DOHH2 (cell line): ENCODE results near the gene LRRC23.

Source experiments
- CTCF ChIP-seq: fragments of 200-600 bp; sonication (generic); IDR thresholded peaks from one replicate; pipeline ENCODE4 v1.5.1; 2014; ENCODE audit warnings: antibody characterized with exemption, mild to moderate bottlenecking, low read depth, low read length; ENCODE audit not compliant: poor library complexity, severe bottlenecking
- EZH2phosphoT487 ChIP-seq: fragments of 200-600 bp; sonication (generic); IDR thresholded peaks from 2 replicates; pipeline ENCODE4 v1.6.1; 2017; ENCODE audit warnings: borderline replicate concordance, mild to moderate bottlenecking, antibody characterized with exemption, low read length, moderate library complexity, mixed read lengths

GRCh38 chr12:6946920-6947374, 42.3 kb downstream of the LRRC23 start:
- TF ChIP-seq EZH2phosphoT487 (no peak), CTCF (no peak)
